Measurements from ENCODE around the gene EIF1B. TPM values are rescaled to one million over a fixed set of nuclear protein-coding genes. Genes with fewer than 3 reads are reported as not detected.

Gene EIF1B
- total and polyA plus RNA-seq, 2 of the 13 experiments (the other 11 are each of a cell fraction or from before 2014, with no cell fraction given) = 12.7 to 29.1 TPM

DNA sequence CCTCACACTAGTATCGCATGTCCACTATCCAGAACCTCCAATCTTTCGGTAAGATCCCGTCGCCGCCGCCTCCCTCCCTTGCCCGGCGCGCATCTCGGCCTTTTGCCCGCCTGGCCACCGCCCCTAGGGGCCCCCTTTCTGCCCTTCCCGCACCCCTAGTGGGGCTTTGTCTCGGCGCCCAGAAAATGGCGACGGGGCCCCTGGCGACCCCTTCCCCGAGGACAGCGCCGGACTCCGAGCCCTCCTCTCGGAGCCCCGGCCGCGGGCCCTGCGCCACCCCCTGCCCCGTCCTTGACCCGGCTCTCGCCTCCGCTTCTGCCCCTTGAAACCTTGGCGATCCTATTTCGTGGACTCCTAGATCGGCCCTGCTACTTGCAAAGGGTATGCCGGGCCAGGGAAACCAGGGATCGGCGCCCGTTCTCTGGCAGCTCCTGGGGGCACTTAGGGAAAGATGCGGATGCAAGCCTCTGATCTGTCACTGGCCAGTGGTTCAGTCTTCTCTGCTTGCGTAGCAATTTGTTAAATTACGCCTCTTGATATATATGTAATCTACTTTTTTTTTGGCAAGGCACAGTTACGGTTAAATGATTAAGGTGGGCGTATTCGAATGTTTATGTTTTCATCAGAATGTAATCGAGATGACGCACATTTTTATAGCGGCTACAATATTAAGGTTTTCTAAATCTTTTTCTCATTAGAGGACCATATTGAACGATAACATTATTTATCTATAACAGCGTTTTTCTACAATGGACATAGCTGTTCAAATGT is 603 bp downstream of the EIF1B start (continued):
- TF ChIP-seq, protein P1, sequence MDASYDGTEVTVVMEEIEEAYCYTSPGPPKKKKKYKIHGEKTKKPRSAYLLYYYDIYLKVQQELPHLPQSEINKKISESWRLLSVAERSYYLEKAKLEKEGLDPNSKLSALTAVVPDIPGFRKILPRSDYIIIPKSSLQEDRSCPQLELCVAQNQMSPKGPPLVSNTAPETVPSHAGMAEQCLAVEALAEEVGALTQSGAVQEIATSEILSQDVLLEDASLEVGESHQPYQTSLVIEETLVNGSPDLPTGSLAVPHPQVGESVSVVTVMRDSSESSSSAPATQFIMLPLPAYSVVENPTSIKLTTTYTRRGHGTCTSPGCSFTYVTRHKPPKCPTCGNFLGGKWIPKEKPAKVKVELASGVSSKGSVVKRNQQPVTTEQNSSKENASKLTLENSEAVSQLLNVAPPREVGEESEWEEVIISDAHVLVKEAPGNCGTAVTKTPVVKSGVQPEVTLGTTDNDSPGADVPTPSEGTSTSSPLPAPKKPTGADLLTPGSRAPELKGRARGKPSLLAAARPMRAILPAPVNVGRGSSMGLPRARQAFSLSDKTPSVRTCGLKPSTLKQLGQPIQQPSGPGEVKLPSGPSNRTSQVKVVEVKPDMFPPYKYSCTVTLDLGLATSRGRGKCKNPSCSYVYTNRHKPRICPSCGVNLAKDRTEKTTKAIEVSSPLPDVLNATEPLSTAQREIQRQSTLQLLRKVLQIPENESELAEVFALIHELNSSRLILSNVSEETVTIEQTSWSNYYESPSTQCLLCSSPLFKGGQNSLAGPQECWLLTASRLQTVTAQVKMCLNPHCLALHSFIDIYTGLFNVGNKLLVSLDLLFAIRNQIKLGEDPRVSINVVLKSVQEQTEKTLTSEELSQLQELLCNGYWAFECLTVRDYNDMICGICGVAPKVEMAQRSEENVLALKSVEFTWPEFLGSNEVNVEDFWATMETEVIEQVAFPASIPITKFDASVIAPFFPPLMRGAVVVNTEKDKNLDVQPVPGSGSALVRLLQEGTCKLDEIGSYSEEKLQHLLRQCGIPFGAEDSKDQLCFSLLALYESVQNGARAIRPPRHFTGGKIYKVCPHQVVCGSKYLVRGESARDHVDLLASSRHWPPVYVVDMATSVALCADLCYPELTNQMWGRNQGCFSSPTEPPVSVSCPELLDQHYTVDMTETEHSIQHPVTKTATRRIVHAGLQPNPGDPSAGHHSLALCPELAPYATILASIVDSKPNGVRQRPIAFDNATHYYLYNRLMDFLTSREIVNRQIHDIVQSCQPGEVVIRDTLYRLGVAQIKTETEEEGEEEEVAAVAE (CRISPR knock-in tag; IDR thresholded peaks at IDR 0.05; ENCODE audit: borderline replicate concordance) = no peak
- TF ChIP-seq ZNF335 (CRISPR knock-in tag; IDR thresholded peaks at IDR 0.05) (0 out of 2 replicates have a peak, but pooled peaks have one; percentile 3), DMAP1 (CRISPR knock-in tag; IDR thresholded peaks at IDR 0.05) (peak; percentile 39; the same call in 1 of the 2 replicates), ZNF225 (CRISPR knock-in tag; IDR thresholded peaks at IDR 0.05) (no peak), EED (CRISPR knock-in tag; IDR thresholded peaks at IDR 0.05) (no peak), ZNF460 (CRISPR knock-in tag; IDR thresholded peaks at IDR 0.05; ENCODE audit: borderline replicate concordance) (no peak), MTA3 (CRISPR knock-in tag; IDR thresholded peaks at IDR 0.05) (no peak), ZNF160 (CRISPR knock-in tag; IDR thresholded peaks at IDR 0.05) (no peak), ZNF841 (CRISPR knock-in tag; IDR thresholded peaks at IDR 0.05; ENCODE audit: borderline replicate concordance) (0 out of 2 replicates have a peak, but pooled peaks have one; percentile 45), POLR2A (IDR thresholded peaks at IDR 0.05; ENCODE audit: insufficient read depth in 1 of 2, low read depth in 2 of 2, low read length in 2 of 2) (no peak), ZNF121 (CRISPR knock-in tag; IDR thresholded peaks at IDR 0.05) (no peak)
- TF ChIP-seq, protein P2, sequence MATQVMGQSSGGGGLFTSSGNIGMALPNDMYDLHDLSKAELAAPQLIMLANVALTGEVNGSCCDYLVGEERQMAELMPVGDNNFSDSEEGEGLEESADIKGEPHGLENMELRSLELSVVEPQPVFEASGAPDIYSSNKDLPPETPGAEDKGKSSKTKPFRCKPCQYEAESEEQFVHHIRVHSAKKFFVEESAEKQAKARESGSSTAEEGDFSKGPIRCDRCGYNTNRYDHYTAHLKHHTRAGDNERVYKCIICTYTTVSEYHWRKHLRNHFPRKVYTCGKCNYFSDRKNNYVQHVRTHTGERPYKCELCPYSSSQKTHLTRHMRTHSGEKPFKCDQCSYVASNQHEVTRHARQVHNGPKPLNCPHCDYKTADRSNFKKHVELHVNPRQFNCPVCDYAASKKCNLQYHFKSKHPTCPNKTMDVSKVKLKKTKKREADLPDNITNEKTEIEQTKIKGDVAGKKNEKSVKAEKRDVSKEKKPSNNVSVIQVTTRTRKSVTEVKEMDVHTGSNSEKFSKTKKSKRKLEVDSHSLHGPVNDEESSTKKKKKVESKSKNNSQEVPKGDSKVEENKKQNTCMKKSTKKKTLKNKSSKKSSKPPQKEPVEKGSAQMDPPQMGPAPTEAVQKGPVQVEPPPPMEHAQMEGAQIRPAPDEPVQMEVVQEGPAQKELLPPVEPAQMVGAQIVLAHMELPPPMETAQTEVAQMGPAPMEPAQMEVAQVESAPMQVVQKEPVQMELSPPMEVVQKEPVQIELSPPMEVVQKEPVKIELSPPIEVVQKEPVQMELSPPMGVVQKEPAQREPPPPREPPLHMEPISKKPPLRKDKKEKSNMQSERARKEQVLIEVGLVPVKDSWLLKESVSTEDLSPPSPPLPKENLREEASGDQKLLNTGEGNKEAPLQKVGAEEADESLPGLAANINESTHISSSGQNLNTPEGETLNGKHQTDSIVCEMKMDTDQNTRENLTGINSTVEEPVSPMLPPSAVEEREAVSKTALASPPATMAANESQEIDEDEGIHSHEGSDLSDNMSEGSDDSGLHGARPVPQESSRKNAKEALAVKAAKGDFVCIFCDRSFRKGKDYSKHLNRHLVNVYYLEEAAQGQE (IDR thresholded peaks at IDR 0.05; ENCODE audit: borderline replicate concordance in 1 of 2, low read depth in 1 of 2, low read length in 2 of 2) = no peak
- TF ChIP-seq, protein P3, sequence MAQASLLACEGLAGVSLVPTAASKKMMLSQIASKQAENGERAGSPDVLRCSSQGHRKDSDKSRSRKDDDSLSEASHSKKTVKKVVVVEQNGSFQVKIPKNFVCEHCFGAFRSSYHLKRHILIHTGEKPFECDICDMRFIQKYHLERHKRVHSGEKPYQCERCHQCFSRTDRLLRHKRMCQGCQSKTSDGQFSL (CRISPR knock-in tag; IDR thresholded peaks at IDR 0.05) = no peak
- TF ChIP-seq, protein P4, sequence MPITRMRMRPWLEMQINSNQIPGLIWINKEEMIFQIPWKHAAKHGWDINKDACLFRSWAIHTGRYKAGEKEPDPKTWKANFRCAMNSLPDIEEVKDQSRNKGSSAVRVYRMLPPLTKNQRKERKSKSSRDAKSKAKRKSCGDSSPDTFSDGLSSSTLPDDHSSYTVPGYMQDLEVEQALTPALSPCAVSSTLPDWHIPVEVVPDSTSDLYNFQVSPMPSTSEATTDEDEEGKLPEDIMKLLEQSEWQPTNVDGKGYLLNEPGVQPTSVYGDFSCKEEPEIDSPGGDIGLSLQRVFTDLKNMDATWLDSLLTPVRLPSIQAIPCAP (CRISPR knock-in tag; IDR thresholded peaks at IDR 0.05; ENCODE audit: low read depth) = no peak
- TF ChIP-seq, protein P5, sequence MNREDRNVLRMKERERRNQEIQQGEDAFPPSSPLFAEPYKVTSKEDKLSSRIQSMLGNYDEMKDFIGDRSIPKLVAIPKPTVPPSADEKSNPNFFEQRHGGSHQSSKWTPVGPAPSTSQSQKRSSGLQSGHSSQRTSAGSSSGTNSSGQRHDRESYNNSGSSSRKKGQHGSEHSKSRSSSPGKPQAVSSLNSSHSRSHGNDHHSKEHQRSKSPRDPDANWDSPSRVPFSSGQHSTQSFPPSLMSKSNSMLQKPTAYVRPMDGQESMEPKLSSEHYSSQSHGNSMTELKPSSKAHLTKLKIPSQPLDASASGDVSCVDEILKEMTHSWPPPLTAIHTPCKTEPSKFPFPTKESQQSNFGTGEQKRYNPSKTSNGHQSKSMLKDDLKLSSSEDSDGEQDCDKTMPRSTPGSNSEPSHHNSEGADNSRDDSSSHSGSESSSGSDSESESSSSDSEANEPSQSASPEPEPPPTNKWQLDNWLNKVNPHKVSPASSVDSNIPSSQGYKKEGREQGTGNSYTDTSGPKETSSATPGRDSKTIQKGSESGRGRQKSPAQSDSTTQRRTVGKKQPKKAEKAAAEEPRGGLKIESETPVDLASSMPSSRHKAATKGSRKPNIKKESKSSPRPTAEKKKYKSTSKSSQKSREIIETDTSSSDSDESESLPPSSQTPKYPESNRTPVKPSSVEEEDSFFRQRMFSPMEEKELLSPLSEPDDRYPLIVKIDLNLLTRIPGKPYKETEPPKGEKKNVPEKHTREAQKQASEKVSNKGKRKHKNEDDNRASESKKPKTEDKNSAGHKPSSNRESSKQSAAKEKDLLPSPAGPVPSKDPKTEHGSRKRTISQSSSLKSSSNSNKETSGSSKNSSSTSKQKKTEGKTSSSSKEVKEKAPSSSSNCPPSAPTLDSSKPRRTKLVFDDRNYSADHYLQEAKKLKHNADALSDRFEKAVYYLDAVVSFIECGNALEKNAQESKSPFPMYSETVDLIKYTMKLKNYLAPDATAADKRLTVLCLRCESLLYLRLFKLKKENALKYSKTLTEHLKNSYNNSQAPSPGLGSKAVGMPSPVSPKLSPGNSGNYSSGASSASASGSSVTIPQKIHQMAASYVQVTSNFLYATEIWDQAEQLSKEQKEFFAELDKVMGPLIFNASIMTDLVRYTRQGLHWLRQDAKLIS (CRISPR knock-in tag; IDR thresholded peaks at IDR 0.05) = no peak

All from HepG2 (cell line).